Activated CD4-positive, CD25-positive, alpha-beta regulatory T cell treated with anti-CD3 and anti-CD28 coated beads, Interleukin-2, amount 50 U/mL, for 24 hours (primary cell): Measurements from ENCODE around the gene KCNB1.
"Not testable (repeated sequence)": the region's sequence is repeated elsewhere in the genome, so short reads cannot be mapped to it uniquely, and the experiment has no call there.

Experiments used
- ATAC-seq, 2 donors: fragments of 150-1000 bp; cut with Tn5 transposase; one replicate each; pipeline ENCODE4 v1.10.0; 2021; ENCODE audit warnings: mild to moderate bottlenecking in 1 of 2, moderate library complexity in 1 of 2

The KCNB1 gene

DNA sequence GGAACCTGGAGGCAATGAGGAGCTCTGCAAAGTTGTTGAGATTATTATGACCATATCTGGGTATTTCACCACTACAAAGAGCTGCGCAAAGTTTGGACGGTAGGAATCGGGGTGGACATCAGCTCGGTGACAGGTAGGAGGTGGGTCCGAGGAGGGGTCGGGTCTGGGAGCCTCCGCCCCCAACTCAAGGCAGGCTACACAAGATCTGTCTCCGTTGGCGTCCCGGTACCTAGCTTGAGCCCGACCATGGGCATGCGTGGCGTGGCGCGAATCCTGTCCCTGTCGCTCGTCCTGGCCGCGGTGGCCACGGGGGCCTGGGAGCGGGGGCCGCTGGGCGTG is 164.4 kb downstream of the KCNB1 start:
- no peak for ATAC-seq

DNA sequence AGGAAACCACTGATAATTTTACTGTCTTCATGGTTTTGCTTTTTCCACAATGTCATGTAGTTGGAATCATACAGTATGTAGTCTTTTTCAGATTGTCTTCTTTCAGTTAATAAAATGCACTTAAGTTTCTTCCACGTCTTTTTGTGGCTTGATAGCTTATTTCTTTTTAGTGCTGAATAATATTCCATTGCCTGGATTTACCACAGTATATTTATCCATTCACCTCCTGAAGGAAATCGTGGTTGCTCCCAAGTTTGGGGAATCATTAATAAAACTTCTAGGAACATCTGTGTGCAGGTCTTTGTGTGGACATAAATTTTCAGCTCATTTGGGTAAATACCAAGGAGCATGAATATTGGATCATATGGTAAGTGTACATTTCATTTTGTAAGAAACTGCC is 165.8 kb downstream of the KCNB1 start:
- no peak for ATAC-seq

DNA sequence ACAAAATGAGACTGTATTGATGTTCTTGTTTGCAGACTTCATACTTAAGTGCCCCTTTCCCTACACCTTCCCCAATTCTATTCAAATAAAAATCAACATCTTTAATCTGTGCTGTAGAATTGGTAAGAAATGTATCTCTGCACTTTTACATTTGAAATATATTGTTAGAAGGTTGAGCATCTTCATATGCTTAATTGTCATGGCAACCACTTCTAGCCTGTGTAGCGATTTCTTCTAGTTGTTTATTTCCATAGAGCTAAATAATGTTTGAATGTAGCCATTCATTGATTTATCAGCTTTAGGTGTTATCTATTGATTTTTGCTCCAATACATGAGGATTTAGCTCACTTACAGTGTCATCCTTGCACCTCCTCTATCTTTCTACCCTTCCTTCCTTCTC is 166.9 kb downstream of the KCNB1 start:
- ATAC-seq = no peak

DNA sequence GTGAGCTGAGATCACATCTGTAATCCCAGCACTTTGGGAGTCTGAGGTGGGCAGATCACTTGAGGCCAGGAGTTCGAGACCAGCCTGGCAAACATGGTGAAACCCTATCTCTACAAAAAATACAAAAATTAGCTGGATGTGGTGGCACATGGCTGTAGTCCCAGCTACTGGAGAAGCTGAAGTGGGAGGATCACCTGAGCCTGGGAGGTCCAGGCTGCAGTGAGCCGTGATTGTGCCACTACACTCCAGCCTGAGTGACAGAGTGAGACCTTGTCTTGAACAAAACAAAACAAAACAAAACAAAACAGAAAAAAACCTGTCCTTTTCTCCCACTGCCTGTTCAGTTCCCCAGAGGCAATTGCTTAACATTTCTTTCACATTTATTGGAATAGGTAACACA is 168.4 kb downstream of the KCNB1 start:
- ATAC-seq = not testable (repeated sequence)
